Small intestine (tissue), 7 donors: ENCODE data around the gene TMPRSS3. TPM values are rescaled to one million over a fixed set of nuclear protein-coding genes. Genes with fewer than 3 reads are reported as not detected.

Experiments
- DNase-seq, 2 donors: peaks; one replicate each; pipeline versions ENCODE4 v3.0.0 to v3.0.0-alpha.2; 2013
- FAIRE-seq: peaks from 2 replicates; lab custom pipeline; 2012; peaks lifted over from hg19 to GRCh38; lab: Jason Lieb, UNC
- H3K27ac ChIP-seq, 3 donors: one replicate each; pipeline ENCODE4 v1.5.1; 2013; ENCODE audit warnings: low read length in 2 of 3, mild to moderate bottlenecking in 2 of 3, control low read depth in 1 of 3, inconsistent platforms in 1 of 3, low read depth in 1 of 3, moderate library complexity in 1 of 3
- H3K27me3 ChIP-seq, 3 donors: one replicate each; pipeline ENCODE4 v1.6.1; 2013; ENCODE audit warnings: low read length in 3 of 3, inconsistent platforms in 1 of 3; ENCODE audit not compliant: control insufficient read depth in 3 of 3, insufficient read depth in 3 of 3
- H3K36me3 ChIP-seq, 3 donors: one replicate each; pipeline ENCODE4 v1.6.1; 2013; ENCODE audit warnings: low read length in 3 of 3, inconsistent platforms in 1 of 3, low read depth in 1 of 3, mild to moderate bottlenecking in 1 of 3, moderate library complexity in 1 of 3; ENCODE audit not compliant: control insufficient read depth in 3 of 3, insufficient read depth in 2 of 3
- H3K4me1 ChIP-seq, 3 donors: one replicate each; pipeline ENCODE4 v1.6.1; 2013; ENCODE audit warnings: low read length in 2 of 3, inconsistent platforms in 1 of 3, low read depth in 1 of 3, mild to moderate bottlenecking in 1 of 3, moderate library complexity in 1 of 3; ENCODE audit not compliant: control insufficient read depth in 3 of 3, insufficient read depth in 2 of 3
- H3K4me3 ChIP-seq, 3 donors: one replicate each; pipeline ENCODE4 v1.5.1; 2013; ENCODE audit warnings: low read length in 3 of 3, control low read depth in 1 of 3, inconsistent platforms in 1 of 3, low read depth in 1 of 3, mild to moderate bottlenecking in 1 of 3, moderate library complexity in 1 of 3
- H3K9me3 ChIP-seq, 2 donors: one replicate each; pipeline ENCODE4 v1.6.1; 2013; ENCODE audit warnings: low read depth in 1 of 2, low read length in 1 of 2; ENCODE audit not compliant: control insufficient read depth in 2 of 2, insufficient read depth in 1 of 2
- WGBS, 3 donors: extraction: QIAGEN DNeasy Blood & Tissue Kit; methylation state at CpG; one replicate each; pipeline ENCODE4 v1.1.7; 2013; 5-methylcytosine and 5-hydroxymethylcytosine counted together
- polyA plus RNA-seq, 4 donors: library from polyadenylated mRNA; stranded (reverse) in 3 of 4; unstranded in 1 of 4; fragments of 200-250 nt in 3 of 4; fragments of 120-200 nt in 1 of 4; gene quantifications; one replicate each; pipeline versions ENCODE4 v1.2.1 to v1.2.3, GENCODE V29; 2013
- donor health status: healthy with polysubstance abuse.
- donor health status: control.
- donor health status: control.
- donor health status: Bipolar disorder and iron deficiency.
- donor health status: healthy.

The TMPRSS3 gene
- polyA plus RNA-seq, 4 donors, result 1.1 to 9.2 (median 2.6) TPM

DNA sequence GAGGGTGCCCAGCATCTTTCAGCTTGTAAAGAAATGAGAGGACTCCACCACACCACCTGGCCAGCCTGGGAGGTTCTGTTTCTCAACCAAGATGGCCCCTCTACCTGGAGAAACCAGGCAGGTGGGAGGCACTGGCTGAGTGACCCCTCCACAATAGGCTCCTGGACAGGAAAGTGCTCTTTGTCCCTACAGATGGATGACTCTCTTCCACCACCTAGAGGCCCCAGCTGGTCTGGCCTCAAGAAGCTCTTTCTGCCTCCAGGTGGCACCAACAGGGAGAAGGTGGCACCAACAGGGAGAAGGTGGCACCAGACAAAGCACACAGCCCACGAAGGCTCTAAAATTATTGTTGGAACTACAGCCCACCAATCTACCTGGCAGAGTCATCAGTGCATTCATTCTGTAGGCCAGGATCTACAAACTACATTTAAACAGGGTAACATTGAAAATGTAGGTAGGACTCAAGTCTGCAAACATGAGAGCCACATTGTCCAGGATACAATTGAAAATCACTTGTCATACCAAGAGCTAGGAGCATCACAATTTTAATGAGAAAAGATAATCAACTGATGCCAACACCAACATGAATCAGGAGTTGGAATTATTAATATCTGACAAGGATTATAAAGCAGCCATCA, 14.4 kb downstream of the TMPRSS3 start:
- Histone ChIP-seq H3K36me3 (peaks cover 0 to 18% (median 0%) of the 10 kb centered on the region in 3 donors), H3K4me1 (peaks cover 0 to 35% (median 8%) of the 10 kb centered on the region in 3 donors), H3K27me3 (no peaks in the 10 kb centered on the region), H3K9me3 (peaks cover 0 to 17% of the 10 kb centered on the region in 2 donors), H3K4me3 (no peak overlapping the region), H3K27ac (no peak overlapping the region)
- DNase-seq (peak; percentile 75 to 90), FAIRE-seq (no peak)
- 18 to 63% (median 39%) methylated on average over 1 of the region's 1 CpG for WGBS, 3 donors

DNA sequence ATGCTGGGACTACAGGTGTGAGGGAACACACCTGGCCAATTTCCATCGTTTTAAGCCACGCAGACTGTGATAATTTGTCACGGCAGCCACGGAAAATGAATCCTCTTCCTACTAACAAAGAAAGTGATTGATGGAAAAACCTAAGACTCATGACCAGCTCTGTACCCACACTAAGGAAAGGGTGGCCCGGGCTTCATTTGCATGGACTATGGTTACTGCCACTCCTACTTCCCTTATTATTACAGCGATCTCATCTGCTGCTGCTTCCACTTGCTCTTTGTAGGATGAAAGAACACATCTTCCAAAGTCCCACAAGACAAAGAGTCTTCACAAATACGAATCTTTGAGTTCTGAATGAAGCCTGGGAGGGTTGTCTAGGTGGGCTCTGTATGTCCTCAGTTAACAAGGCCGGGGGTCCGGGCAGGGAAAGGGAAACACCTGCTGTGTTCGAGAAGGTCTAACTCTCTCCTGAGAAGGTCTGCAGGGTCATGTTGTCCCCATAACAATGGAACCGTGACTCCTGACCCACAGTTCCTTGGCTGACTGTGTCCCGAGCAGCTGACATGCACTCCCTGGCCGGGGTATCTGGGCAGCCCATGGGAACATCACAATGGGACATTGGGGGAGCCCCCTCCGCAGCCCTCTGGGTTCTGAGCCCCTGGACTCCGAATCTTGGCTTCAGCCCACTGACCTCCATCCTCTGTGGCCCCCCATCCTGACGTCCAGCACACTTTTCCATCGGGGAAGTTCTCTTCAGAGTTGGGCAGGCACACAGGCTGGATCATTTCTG, 16.2 kb downstream of the TMPRSS3 start:
- Histone ChIP-seq H3K27me3 (no peaks in the 10 kb centered on the region), H3K9me3 (peaks cover 0 to 17% of the 10 kb centered on the region in 2 donors), H3K4me3 (no peak overlapping the region), H3K4me1 (peaks cover 0 to 33% (median 0%) of the 10 kb centered on the region in 3 donors), H3K27ac (no peak overlapping the region), H3K36me3 (peaks cover 0 to 18% (median 0%) of the 10 kb centered on the region in 3 donors)
- no peak for FAIRE-seq
- DNase-seq, result no peak
- 84 to 89% (median 85%) methylated on average over 17 of the region's 17 CpGs for WGBS, 3 donors

- no peak for FAIRE-seq
- Histone ChIP-seq H3K4me3 (no peak overlapping the region), H3K4me1 (peaks cover 0 to 21% (median 0%) of the 10 kb centered on the region in 3 donors), H3K9me3 (peaks cover 0 to 17% of the 10 kb centered on the region in 2 donors), H3K27me3 (no peaks in the 10 kb centered on the region), H3K27ac (no peak overlapping the region), H3K36me3 (peaks cover 0 to 17% (median 0%) of the 10 kb centered on the region in 3 donors)
- DNase-seq, result no peak
- WGBS, 3 donors, result 79 to 89% (median 87%) methylated on average over 8 of the region's 8 CpGs
Measured at GRCh38 chr21:42378418-42378817, 17.4 kb downstream of the TMPRSS3 start.

- H3K4me3 ChIP-seq, result no peak overlapping the region
- no peak for DNase-seq
- H3K27me3 ChIP-seq, result no peaks in the 10 kb centered on the region
- no peak for FAIRE-seq
- H3K27ac ChIP-seq, result no peak overlapping the region
- peaks cover 0 to 17% (median 0%) of the 10 kb centered on the region in 3 donors for H3K4me1 ChIP-seq
- peaks cover 0 to 16% (median 0%) of the 10 kb centered on the region in 3 donors for H3K36me3 ChIP-seq
- WGBS, 3 donors, result 84 to 93% (median 87%) methylated on average over 5 of the region's 5 CpGs
- peaks cover 0 to 17% of the 10 kb centered on the region in 2 donors for H3K9me3 ChIP-seq
Measured at GRCh38 chr21:42377951-42378340, 17.9 kb downstream of the TMPRSS3 start.

DNA sequence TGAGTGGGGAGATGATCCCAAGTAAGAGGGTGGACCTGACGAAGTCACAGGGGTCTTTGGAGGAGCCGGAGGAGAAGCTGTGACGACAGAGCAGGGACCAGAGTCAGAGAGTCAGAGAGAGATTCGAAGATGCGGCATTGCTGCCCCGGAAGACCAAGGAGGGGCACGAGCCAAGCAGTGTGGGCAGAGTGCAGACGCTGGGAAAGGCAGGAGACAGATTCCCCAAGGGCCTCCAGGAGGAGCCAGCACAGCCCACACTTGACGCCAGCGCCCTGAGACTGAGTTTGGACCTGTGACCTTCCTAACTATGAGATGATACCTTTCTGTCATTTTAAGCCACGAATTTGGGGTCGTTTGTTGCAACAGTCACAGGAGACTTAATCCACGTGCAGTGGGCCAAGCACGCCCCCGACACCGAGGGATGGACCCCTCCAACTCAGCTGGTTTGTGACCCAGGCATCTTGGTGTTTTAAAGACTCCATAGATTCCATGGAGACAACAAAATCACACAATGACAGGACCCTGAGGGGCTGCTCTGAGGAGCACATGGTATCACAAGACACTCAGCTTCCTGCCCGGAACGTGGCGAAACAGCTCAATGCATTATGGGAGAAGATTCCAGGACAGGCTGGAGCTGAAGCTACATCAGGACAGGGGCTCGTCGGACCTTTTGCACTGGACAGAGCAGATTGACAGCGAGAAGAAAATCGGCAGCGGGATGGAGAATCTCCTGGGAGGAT, 18.5 kb downstream of the TMPRSS3 start:
- 85% methylated on average over 24 of the region's 24 CpGs for WGBS, 3 donors
- DNase-seq (no peak), FAIRE-seq (no peak)
- Histone ChIP-seq H3K4me3 (no peak overlapping the region), H3K9me3 (peaks cover 0 to 12% of the 10 kb centered on the region in 2 donors), H3K36me3 (peaks cover 0 to 16% (median 0%) of the 10 kb centered on the region in 3 donors), H3K27me3 (no peaks in the 10 kb centered on the region), H3K4me1 (peaks cover 0 to 17% (median 0%) of the 10 kb centered on the region in 3 donors), H3K27ac (no peak overlapping the region)

- Histone ChIP-seq H3K4me3 (no peak overlapping the region), H3K27ac (no peak overlapping the region), H3K36me3 (peaks cover 0 to 21% (median 0%) of the 10 kb centered on the region in 3 donors), H3K9me3 (peaks cover 0 to 4% of the 10 kb centered on the region in 2 donors), H3K4me1 (peaks cover 0 to 17% (median 0%) of the 10 kb centered on the region in 3 donors), H3K27me3 (no peaks in the 10 kb centered on the region)
- DNase-seq (peak in 1 of 2 donors; percentile 38), FAIRE-seq (no peak)
- WGBS, 3 donors, result 50 to 69% (median 53%) methylated on average over 32 of the region's 32 CpGs
Measured at GRCh38 chr21:42376338-42376982, 19.4 kb downstream of the TMPRSS3 start.

DNA sequence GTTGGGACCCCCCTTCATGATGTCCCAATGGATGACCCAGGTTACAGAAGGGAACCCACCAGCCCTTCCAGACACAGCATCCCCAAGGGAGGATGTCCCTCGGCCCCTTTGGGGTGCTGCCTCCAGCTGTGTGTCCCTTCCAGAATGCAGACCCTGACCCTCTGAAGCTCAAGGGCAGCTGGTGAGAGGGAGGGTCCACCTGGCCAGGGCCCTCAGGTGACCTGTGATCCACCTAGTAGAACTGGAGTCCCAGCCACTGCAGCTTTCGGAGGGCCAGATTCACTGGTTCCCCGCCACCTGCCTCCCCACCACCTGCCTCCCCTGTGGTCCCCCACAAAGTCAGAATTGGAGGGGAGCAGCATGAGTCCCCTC, 19.9 kb downstream of the TMPRSS3 start:
- Histone ChIP-seq H3K9me3 (no peaks in the 10 kb centered on the region), H3K27ac (peak overlapping the region in 1 of 3 donors; percentile 24), H3K27me3 (no peaks in the 10 kb centered on the region), H3K4me3 (no peak overlapping the region), H3K36me3 (peaks cover 0 to 20% (median 0%) of the 10 kb centered on the region in 3 donors), H3K4me1 (peaks cover 0 to 14% (median 0%) of the 10 kb centered on the region in 3 donors)
- FAIRE-seq (no peak), DNase-seq (no peak)
- WGBS, 3 donors, result 63 to 76% (median 74%) methylated on average over 3 of the region's 3 CpGs
